GM15510 (cell line): ENCODE measurements around the gene OLFM4.

ENCODE experiments used
- POLR2A ChIP-seq: IDR thresholded peaks from 3 replicates; pipeline ENCODE4 v1.6.1; 2011; ENCODE audit warnings: borderline replicate concordance; ENCODE audit not compliant: insufficient read length; ENCODE audit errors: extremely low read depth

Gene OLFM4

DNA sequence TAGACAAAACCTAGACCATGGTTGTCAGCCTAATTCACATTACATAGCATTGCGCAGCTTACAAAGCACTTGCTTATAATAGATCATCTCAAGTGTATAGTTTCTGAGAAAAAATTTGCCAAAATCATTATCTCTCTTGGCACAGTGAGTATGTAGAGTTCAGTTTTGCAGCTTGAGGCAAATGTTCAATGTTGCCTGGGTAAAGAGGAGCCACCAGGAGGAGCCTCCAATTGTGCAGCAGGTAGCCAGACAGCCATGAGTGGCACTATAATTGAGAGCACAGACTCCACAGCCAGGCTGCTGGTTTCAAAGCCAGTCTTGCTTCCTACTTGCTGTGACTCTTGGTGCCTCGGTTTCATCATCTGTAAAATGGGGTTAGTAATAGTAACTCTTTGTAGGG lies 24.0 kb upstream of the OLFM4 start:
- no peak for TF ChIP-seq POLR2A

DNA sequence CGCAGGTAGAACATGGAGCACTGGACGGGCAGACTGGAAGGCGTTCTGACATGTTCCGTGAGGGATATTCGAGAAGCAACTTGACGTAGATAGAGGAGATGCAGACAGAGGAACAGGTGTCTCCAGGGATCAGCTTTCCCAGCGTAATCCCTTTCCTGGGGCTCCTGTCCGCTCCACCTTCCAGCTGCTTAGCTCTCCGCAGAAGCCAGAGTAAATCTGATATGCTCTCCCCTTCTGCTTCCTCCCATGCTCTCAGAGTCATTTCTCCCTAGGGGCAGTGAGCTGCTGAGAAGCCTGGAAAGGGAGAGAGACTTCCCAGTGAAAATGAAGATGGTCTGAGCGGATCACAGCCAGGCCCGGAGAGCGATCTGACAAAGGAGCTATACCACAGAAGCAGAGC lies 23.0 kb upstream of the OLFM4 start:
- no peak for TF ChIP-seq POLR2A

- TF ChIP-seq POLR2A, result no peak
Measured at GRCh38 chr13:53007872-53008271, 20.7 kb upstream of the OLFM4 start.

DNA sequence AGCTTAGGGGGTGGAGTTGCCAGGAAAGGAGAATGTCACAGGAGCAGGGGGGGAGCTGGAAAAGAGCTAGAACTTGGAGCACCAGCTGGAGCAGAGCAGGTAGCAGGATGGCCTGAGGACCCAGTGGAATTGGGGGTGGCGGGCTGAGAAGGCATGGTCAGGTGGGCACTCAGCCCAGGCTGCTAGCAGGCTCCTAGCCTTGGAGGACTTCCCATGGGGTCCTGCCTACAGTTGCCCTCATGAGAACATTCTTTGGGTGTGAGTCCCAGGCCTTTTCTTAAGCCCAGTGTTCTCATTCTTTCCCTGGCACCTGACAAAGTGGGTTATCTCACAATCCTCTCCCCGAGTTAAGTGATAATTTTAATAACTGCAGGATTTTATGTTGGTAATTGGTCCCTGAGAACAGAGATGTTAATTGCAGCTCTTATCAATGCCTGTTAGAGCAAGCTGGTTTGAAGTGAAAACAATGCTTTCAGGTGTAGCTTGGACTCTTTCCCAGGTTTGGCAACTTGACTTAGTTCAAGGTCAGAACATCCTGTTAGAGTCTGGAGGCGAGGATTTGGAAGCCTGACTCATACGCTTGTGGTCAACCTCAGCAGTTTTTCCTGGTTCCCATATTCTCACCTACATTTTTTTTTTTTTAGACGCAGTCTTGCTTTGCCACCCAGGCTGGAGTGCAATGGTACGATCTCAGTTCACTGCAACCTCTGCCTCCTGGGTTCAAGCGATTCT lies 18.1 kb upstream of the OLFM4 start:
- no peak for TF ChIP-seq POLR2A

DNA sequence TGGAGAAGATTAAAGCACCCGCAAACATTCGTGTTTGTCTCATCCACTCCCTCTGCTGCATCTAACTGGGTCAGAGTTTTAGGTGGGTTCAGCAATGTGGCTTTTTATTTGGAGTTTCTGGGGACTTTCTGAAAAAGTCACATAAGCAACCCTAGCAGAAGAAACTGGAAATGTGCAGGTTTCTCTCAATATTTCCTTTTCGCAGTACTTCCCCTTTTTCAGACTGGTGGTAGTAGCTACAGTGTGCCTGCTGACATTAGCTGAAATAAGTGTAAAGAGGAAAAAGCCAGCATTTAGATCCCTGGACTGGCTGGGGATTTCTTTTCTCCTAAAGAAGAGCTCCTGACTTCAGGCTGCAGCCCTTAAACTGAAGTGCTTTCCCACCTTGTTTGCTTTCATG lies 15.9 kb upstream of the OLFM4 start:
- TF ChIP-seq POLR2A, result no peak

DNA sequence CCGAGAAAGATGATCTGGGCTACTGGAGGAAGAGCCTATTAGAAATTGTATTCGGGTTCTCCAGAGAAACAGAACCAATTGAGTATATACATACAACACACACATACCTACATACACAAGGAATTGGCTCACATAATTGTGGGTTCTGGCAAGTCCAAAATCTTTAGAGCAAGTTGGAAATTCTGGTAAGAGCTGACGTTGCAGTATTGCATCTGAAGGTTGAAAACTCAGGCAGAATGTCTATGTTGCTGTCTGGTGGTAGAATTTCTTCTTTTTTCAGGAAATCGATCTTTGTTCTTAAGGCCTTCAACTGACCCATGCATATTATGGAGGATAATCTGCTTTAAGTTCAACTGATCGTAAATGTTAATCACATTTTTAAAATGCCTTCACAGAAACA lies 15.5 kb upstream of the OLFM4 start:
- TF ChIP-seq POLR2A, result no peak

DNA sequence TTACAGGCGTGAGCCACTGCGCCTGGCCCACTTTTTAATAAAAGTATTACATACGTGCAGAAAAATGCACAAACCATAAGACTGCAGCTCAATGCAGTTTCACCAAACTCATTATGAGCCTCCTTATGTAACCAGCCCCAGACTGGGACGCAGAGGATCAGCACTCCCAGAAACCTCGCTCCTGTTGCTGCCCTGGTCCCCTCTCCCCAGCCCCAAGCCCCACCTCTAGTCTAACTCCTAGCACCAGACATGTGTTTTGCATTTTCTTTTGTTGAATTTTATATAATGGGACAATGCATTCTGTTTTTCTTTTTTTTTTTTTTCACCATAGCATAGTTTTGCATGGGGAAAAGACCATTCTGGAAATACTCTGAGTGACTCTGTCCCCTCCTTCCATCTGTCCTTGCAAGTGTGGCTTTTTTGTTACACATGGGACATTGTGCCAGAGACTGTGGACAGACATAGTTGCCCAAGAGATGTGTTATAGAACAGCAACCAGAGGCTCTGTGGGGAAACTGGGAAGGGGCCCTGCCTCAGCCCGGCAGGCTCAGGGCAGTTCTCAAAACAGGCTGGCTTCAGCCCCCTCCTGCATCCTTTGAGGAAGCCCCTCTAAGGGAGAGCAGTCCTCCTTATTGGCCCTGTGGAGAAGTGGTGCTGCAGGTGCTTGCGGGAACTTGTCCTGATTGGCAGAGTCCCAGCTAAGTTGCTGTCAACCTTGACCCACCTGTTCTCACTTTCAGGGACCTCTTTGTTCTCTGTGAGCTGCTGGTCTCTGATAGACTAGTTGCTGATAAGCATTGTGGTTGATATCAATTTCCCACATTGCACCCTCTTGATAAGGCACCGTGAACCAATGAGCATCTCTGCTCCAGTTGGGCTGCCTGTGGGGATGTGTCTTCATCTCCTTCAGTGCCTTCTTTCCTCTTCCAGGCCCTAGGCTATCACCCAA lies 13.8 kb upstream of the OLFM4 start:
- TF ChIP-seq POLR2A, result no peak

- no peak for TF ChIP-seq POLR2A
Measured at GRCh38 chr13:53015971-53016370, 12.6 kb upstream of the OLFM4 start.

- TF ChIP-seq POLR2A, result no peak
Measured at GRCh38 chr13:53017433-53017970, 11.1 kb upstream of the OLFM4 start.

GRCh38 chr13:53018690-53019647 lies 9.6 kb upstream of the OLFM4 start:
- TF ChIP-seq POLR2A, result no peak

- TF ChIP-seq POLR2A, result no peak
Measured at GRCh38 chr13:53020764-53021335, 7.8 kb upstream of the OLFM4 start.

GRCh38 chr13:53023246-53023645 lies 5.4 kb upstream of the OLFM4 start:
- no peak for TF ChIP-seq POLR2A

DNA sequence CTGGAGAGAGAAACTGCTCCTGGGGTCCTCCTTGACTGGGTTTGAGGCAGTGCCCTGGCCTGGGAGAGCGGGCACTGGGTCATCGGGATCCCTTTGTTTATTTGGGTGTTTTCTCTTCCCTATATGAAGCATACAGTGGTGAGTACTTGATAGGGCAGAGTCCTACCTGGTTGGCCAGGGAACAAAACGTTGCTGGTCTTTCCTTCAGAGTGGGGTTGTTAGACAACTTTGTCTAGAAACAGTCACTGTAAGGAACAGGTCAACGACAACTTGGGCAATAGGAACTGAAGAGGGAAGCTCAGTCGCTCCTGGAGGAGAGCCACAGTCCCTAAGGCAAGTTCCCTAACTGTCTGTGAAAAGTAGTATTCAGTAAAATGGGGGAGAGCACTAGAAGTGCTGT lies 550 bp upstream of the OLFM4 start:
- no peak for TF ChIP-seq POLR2A

- TF ChIP-seq POLR2A, result no peak
Measured at GRCh38 chr13:53032849-53033248, 4.2 kb downstream of the OLFM4 start.
